HPDE6-E6E7 (cell line): ENCODE data around the gene CCL7.

Experiments used
- DNase-seq: peaks from one replicate; pipeline ENCODE4 v3.0.0; 2011; ENCODE audit warnings: missing footprints; ENCODE audit errors: extremely low spot score

Gene CCL7

DNA sequence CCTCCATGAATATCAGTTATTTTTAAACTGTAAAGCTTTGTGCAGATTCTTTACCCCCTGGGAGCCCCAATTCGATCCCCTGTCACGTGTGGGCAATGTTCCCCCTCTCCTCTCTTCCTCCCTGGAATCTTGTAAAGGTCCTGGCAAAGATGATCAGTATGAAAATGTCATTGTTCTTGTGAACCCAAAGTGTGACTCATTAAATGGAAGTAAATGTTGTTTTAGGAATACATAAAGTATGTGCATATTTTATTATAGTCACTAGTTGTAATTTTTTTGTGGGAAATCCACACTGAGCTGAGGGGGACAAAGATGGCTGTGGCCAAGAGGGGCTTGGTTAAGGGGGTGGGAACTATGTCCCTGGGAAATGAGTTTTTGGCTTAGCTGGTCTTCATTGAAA, 17.9 kb downstream of the CCL7 start:
- DNase-seq = no peak

GRCh38 chr17:34290586-34290985, 20.6 kb downstream of the CCL7 start:
- DNase-seq = no peak

- DNase-seq = no peak
These were observed 21.8 kb downstream of the CCL7 start for GRCh38 chr17:34291721-34292348.

DNA sequence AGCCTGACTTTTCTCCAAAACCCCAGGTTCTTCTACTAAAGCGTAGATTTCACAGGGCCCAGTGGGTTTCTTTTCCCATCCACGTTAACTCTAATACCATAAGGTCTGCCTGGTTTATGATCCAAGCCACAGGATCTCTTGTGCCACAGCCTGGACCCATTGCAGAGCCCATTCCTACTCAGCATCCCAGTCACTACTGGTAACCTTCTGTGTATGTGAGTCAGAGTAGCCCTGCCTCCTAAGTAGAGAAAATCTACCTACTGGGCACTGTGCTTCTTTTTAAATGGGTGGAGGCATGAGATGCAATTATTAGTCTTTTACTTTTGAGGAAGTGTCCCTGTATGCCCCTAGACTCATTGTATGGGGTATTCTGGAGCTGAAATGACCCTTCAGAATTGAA, 29.0 kb downstream of the CCL7 start:
- no peak for DNase-seq

DNA sequence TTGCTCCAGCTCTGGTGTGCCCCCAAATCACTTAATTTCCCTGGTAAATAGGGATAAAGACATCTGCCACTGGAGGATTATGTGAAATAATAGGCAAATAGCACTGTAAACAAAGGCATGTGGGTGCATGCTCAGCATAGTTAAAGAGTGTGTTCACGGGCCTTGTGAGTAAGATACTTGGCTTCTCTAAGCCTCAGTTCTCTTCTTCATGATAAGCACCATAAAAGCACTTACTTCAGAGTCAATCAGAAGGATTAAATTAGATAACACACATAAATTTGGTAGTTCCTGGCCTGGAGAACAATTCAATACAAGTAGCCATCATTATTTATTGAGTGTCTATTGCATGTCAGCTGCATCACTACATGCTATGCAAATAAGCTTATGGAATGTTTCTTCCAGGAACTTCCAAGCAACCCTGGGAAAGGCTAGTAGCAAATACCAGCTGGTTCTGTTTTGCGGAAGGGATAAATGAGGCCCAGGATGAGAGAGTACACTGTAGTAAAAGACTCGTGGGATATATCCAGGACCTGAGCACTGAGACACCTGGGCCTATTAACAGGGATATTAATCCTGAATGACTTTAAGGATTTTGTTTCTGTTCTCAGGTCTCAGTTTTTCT, 30.0 kb downstream of the CCL7 start:
- DNase-seq = no peak

- no peak for DNase-seq
These were observed 30.8 kb downstream of the CCL7 start for GRCh38 chr17:34300652-34301370.

DNA sequence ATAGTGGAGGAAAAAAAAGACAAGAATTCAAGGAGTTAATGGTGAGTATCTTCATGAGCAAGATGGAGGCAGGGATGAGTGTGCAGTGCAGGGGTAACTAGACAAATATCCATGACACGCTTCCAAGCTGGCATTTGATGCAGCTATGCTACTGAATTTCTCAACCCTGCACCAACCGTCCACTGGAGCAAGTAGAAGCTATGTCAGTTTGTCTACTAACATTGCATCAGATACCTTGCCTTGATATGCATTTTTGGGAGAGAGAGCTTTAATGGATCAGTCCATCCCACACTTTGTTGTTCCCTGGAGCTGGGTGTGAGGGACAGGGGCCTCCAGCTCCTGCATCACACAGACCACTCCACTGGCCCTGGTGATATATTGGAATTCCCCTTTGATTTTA, 32.0 kb downstream of the CCL7 start:
- no peak for DNase-seq

- no peak for DNase-seq
These were observed 32.6 kb downstream of the CCL7 start for GRCh38 chr17:34302636-34303035.

DNA sequence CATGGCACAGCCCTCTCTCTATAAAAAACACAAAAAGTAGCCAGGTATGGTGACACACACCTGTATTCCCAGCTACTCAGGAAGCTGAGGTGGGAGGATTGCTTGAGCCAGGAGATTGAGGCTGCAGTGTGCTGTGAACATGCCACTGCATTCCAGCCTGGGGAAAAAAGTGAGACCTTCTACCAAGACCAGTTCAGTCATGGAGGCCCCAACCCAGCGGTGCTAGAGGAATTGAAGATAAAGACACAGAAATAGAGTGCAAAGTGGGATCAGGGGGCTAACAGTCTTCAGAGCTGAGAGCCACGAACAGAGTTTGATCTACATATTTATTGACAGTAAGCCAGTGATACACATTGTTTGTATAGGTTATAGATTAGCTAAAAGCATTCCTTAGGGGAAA, 33.6 kb downstream of the CCL7 start:
- no peak for DNase-seq

DNA sequence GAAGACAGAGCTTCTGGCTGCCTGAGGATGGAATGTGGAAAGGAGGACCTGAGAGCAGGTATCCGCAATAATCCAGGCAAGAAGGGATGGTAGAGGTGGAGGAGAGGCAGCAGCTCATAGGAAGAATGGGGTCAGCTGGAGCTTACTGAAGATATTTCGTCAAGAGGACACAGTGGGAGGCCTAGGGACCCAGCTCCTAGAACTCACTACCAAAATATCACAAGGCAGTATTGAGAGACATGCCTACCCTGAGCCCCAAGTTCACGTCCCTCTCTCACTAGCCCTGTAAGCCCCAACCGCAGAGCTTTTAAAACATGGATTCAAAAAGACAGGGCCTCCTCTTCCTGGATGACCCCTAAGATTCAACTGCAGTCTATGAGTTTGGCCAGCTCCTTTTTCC, 35.0 kb downstream of the CCL7 start:
- DNase-seq = no peak

DNA sequence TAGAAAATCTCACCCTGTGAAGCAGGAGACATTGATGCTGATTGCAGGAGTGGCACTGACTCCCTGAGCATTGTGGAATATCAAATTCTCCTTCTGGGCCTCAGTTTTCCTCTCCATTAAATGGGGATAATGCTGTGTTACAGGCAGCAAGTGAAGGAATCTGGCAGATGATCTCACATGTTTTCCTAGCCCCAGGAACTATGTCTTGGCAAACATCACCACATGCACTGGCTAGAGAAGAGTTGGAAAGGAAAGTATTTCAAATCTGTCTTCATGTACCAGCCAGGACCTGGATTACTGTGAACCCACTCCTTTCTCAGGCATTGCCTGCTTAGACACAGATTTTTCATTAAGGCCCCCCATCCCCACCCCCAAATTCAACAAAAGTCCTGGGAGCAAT, 35.6 kb downstream of the CCL7 start:
- DNase-seq = no peak

DNA sequence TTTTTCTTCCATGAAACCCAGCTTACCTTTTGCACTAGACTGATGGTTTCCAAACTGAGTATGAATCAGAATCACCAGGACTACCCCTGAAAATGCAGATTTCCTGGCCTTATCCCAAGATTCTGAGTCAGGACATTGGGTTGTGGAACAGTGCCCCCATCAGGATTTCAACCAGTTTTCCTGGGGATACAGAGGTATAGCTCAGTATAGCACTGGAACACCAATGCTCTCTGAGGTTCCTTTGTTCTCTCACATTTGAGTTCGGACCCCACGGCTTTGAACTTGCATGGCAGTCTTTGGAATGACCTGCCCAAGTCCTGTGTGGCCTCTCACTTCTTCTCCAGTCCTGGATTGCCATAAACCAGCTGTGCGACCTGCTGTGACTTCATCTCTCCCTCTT, 36.4 kb downstream of the CCL7 start:
- no peak for DNase-seq

DNA sequence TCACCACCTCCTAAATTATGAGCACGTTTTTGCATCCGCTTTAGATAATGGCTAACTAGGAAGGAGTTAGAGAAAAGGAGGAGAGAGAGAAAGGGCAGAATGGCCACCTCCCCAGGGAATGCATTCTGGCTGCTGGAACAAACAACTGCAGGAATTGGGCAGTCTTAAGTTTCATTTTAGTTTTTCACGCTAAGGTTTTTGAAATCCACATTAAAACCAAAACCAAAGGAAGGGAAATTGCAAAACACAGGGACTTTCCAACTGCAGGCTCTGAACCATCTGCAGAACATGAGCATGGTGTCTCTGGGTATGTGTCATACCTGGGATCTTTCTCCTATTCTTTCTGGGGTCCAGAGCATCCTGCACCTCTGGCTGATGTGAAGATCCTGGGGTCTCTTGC, 37.1 kb downstream of the CCL7 start:
- no peak for DNase-seq

DNA sequence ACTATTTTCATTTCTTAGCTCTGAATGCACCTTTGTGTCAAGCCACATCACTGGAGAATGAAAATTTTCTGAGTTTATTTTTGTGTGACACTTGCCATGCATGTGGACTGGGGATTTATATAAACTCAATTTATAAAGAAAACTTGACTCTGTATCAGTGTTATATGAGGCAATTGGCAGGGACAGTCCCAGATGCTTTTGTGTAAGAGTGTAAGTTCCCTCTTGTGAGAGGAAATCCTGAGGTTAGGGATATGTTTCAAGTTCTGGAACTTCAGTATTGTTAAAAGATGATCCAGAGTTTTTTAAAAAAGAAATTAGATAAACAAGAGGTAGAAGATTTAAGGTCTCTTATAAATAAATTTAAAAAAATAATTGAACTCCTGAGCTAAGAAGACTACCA, 38.4 kb downstream of the CCL7 start:
- no peak for DNase-seq

GRCh38 chr17:34311291-34311690, 41.3 kb downstream of the CCL7 start:
- DNase-seq = no peak

DNA sequence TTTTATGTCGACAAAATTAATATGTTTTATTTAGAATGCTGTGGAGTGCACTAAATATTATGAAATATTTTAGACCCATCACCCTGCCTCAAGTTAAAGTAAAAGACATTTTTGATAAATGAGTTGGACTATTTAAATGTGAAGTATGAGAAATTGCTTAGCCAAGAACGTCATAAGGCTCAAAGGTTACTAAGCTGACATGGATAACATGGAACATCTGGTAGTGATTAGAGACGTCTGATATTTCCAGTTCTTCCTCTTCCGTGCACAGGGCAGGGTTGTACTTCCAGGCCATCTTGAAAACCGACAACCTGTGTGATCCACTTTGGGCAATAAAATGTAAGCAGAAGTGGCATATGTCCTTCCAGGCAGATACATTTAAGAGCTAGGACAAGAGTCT, 42.1 kb downstream of the CCL7 start:
- DNase-seq = no peak

DNA sequence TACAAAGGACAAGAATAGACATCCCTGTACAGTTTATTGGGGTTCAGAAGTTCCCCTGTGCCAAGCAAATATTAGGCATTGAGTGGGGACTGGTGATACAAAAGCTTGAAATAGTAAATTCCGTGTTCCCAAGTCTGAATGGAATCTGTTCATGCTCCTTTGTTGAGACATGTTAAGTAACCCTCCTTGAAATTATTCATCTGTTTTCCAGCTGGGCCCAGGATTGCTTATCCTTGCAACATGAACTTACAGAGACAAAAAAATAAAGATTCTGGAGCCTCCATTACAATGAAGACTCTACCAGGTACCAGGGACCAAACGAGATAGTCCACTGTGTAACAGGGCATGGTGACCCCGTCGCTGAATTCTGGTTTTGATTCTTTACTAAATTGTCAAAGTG, 43.1 kb downstream of the CCL7 start:
- no peak for DNase-seq

GRCh38 chr17:34314279-34314678, 44.3 kb downstream of the CCL7 start:
- no peak for DNase-seq

DNA sequence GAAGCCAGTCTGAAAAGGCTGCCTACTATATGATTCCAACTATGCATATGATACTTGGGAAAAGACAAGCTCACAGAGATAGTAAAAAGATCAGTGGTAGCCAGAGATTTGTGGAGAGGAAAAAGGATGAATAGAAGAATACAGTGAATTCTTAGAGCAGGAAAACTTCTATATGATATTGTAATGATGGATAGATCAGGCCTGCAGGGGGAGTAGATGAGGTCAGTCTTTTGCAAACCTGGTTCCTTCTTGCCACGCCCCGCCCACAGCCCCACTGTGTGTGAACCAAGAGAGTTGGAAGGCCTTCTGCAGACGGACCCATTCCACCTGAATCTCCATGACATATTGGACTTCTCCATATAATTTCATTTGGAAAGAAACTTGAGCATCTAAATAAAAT, 48.5 kb downstream of the CCL7 start:
- DNase-seq = no peak

GRCh38 chr17:34319039-34319483, 49.0 kb downstream of the CCL7 start, which contains the start of gene CCL8:
Gene CCL8 (plus strand): TSS chr17:34319435. CDS start chr17:34319502, 67 bp downstream.
- no peak for DNase-seq
